H9 (cell line): ENCODE measurements around the gene ZSWIM4. TPM values are rescaled to one million over a fixed set of nuclear protein-coding genes. Genes with fewer than 3 reads are reported as not detected.

Source experiments
- DNase-seq: peaks from one replicate; pipeline ENCODE4 v3.0.0-alpha.2; 2017
- H2AFZ ChIP-seq: one replicate; pipeline ENCODE4 v1.6.1; 2013; ENCODE audit warnings: mild to moderate bottlenecking, low read length, control low read depth, moderate library complexity
- H2AK5ac ChIP-seq: 2 replicates; pipeline ENCODE4 v1.6.1; 2013; ENCODE audit warnings: low read length, control low read depth, mixed read lengths; ENCODE audit not compliant: insufficient read length
- H2BK120ac ChIP-seq: one replicate; pipeline ENCODE4 v1.6.1; 2013; ENCODE audit warnings: low read depth, mild to moderate bottlenecking, low read length, control low read depth, inconsistent platforms; ENCODE audit not compliant: poor library complexity, severe bottlenecking
- H2BK12ac ChIP-seq: 2 replicates; pipeline ENCODE4 v1.6.1; 2013; ENCODE audit warnings: low read length, control low read depth, mixed read lengths, low read depth; ENCODE audit not compliant: insufficient read length
- H2BK15ac ChIP-seq: 2 replicates; pipeline ENCODE4 v1.6.1; 2013; ENCODE audit warnings: low read depth, low read length, control low read depth
- H2BK20ac ChIP-seq: one replicate; pipeline ENCODE4 v1.6.1; 2013; ENCODE audit warnings: low read depth, mild to moderate bottlenecking, low read length, control low read depth, inconsistent platforms; ENCODE audit not compliant: poor library complexity, severe bottlenecking
- H2BK5ac ChIP-seq: 2 replicates; pipeline ENCODE4 v1.6.1; 2013; ENCODE audit warnings: low read length, control low read depth, mixed read lengths; ENCODE audit not compliant: insufficient read length
- H3K14ac ChIP-seq: 2 replicates; pipeline ENCODE4 v1.6.1; 2013; ENCODE audit warnings: low read length, control low read depth; ENCODE audit not compliant: insufficient read depth
- H3K18ac ChIP-seq: 2 replicates; pipeline ENCODE4 v1.6.1; 2013; ENCODE audit warnings: low read depth, mild to moderate bottlenecking, mixed read lengths, low read length, control low read depth; ENCODE audit not compliant: insufficient read length
- H3K23ac ChIP-seq: 2 replicates; pipeline ENCODE4 v1.6.1; 2013; ENCODE audit warnings: low read length, control low read depth, mixed read lengths, low read depth; ENCODE audit not compliant: insufficient read length
- H3K23me2 ChIP-seq: 2 replicates; pipeline ENCODE4 v1.6.1; 2013; ENCODE audit warnings: low read depth, mild to moderate bottlenecking, mixed read lengths, low read length, control low read depth; ENCODE audit not compliant: insufficient read length, poor library complexity, severe bottlenecking
- H3K27ac ChIP-seq: 2 replicates; pipeline ENCODE4 v1.5.1; 2013; ENCODE audit warnings: low read length, control low read depth, mixed read lengths, low read depth; ENCODE audit not compliant: insufficient read length
- H3K27me3 ChIP-seq: 2 replicates; pipeline ENCODE4 v1.6.1; 2013; ENCODE audit warnings: low read length, control low read depth, inconsistent platforms; ENCODE audit not compliant: insufficient read depth
- H3K4ac ChIP-seq: 2 replicates; pipeline ENCODE4 v1.6.1; 2013; ENCODE audit warnings: low read depth, mild to moderate bottlenecking, control low read depth, inconsistent platforms, low read length, moderate library complexity
- H3K4me1 ChIP-seq: 2 replicates; pipeline ENCODE4 v1.6.1; 2013; ENCODE audit warnings: low read length, control low read depth, inconsistent platforms; ENCODE audit not compliant: insufficient read depth
- H3K4me2 ChIP-seq: 2 replicates; pipeline ENCODE4 v1.6.1; 2013; ENCODE audit warnings: low read length, control low read depth, mixed read lengths; ENCODE audit not compliant: insufficient read length, insufficient read depth
- H3K56ac ChIP-seq: 2 replicates; pipeline ENCODE4 v1.6.1; 2013; ENCODE audit warnings: low read depth, mild to moderate bottlenecking, mixed read lengths, low read length, control low read depth; ENCODE audit not compliant: insufficient read length
- H3K79me1 ChIP-seq: 2 replicates; pipeline ENCODE4 v1.6.1; 2013; ENCODE audit warnings: low read depth, mild to moderate bottlenecking, moderate library complexity, low read length, control low read depth, inconsistent platforms; ENCODE audit not compliant: insufficient read depth, poor library complexity, severe bottlenecking
- H3K79me2 ChIP-seq: 2 replicates; pipeline ENCODE4 v1.6.1; 2013; ENCODE audit warnings: low read length, control low read depth, inconsistent platforms; ENCODE audit not compliant: insufficient read depth
- H3K9ac ChIP-seq: 2 replicates; pipeline ENCODE4 v1.6.1; 2013; ENCODE audit warnings: low read length, control low read depth, mixed read lengths; ENCODE audit not compliant: insufficient read length; ENCODE audit errors: extremely low read depth
- H3K9me3 ChIP-seq: one replicate; pipeline ENCODE4 v1.6.1; 2013; ENCODE audit warnings: low read depth, low read length, inconsistent platforms; ENCODE audit not compliant: control insufficient read depth
- H3T11ph ChIP-seq: one replicate; pipeline ENCODE4 v1.6.1; 2013; ENCODE audit warnings: mild to moderate bottlenecking, low read length, control low read depth, inconsistent platforms
- H4K20me1 ChIP-seq: one replicate; pipeline ENCODE4 v1.6.1; 2013; ENCODE audit not compliant: control insufficient read depth, insufficient read length, insufficient read depth
- H4K5ac ChIP-seq: 2 replicates; pipeline ENCODE4 v1.6.1; 2013; ENCODE audit warnings: low read depth, mild to moderate bottlenecking, mixed read lengths, low read length, control low read depth; ENCODE audit not compliant: insufficient read length
- H4K8ac ChIP-seq: replicated peaks from 2 replicates; pipeline ENCODE4 v1.6.1; 2013; ENCODE audit warnings: low read length, control low read depth, mixed read lengths, low read depth; ENCODE audit not compliant: insufficient read length
- H4K91ac ChIP-seq: 2 replicates; pipeline ENCODE4 v1.6.1; 2013; ENCODE audit warnings: low read depth, mild to moderate bottlenecking, moderate library complexity, mixed read lengths, low read length, control low read depth; ENCODE audit not compliant: insufficient read length
- H3K27ac Mint-ChIP-seq, 3 experiments: 2 replicates in 2 of 3; 3 replicates in 1 of 3; pipeline ENCODE4 v1.8.0; 2020 to 2021; ENCODE audit warnings: mixed read lengths in 3 of 3, mild to moderate bottlenecking in 1 of 3, moderate library complexity in 1 of 3
- H3K27me3 Mint-ChIP-seq: 2 replicates; pipeline ENCODE4 v1.8.0; 2021; ENCODE audit warnings: low read depth, mild to moderate bottlenecking, moderate library complexity, mixed read lengths
- H3K36me3 Mint-ChIP-seq, 3 experiments: 2 replicates in 2 of 3; 3 replicates in 1 of 3; pipeline ENCODE4 v1.8.0; 2020 to 2021; ENCODE audit warnings: low read depth in 3 of 3, mixed read lengths in 3 of 3; ENCODE audit not compliant: insufficient read depth in 1 of 3
- H3K4me1 Mint-ChIP-seq, 2 experiments: 2 replicates each; pipeline ENCODE4 v1.8.0; 2020; ENCODE audit warnings: mixed read lengths in 2 of 2
- H3K4me3 Mint-ChIP-seq, 2 experiments: 2 replicates in 1 of 2; 3 replicates in 1 of 2; pipeline ENCODE4 v1.8.0; 2020 to 2021; ENCODE audit warnings: mild to moderate bottlenecking in 2 of 2, mixed read lengths in 2 of 2, moderate library complexity in 1 of 2
- H3K9me3 Mint-ChIP-seq, 2 experiments: 2 replicates in 1 of 2; 3 replicates in 1 of 2; pipeline ENCODE4 v1.8.0; 2020; ENCODE audit warnings: mild to moderate bottlenecking in 2 of 2, mixed read lengths in 2 of 2, moderate library complexity in 1 of 2
- CTCF ChIP-seq: fragments of 200-600 bp; sonication (generic); conservative IDR thresholded peaks from 3 replicates; pipeline ENCODE4 v1.8.0; 2021; ENCODE audit warnings: antibody characterized with exemption, mild to moderate bottlenecking
- WGBS: extraction: QIAGEN DNeasy Blood & Tissue Kit; methylation state at CpG from one replicate; pipeline ENCODE4 v1.1.7; 2013; ENCODE audit warnings: missing lambda C conversion rate, low lambda C conversion rate, mixed read lengths; ENCODE audit not compliant: insufficient read length; ENCODE audit errors: extremely low coverage; 5-methylcytosine and 5-hydroxymethylcytosine counted together
- total RNA-seq: library from RNA; stranded (reverse); gene quantifications from 2 replicates; pipeline ENCODE4 v1.2.1, GENCODE V29; 2021

ZSWIM4 gene
- total RNA-seq, 1 experiment from 2014 or later = 50.7 TPM

DNA sequence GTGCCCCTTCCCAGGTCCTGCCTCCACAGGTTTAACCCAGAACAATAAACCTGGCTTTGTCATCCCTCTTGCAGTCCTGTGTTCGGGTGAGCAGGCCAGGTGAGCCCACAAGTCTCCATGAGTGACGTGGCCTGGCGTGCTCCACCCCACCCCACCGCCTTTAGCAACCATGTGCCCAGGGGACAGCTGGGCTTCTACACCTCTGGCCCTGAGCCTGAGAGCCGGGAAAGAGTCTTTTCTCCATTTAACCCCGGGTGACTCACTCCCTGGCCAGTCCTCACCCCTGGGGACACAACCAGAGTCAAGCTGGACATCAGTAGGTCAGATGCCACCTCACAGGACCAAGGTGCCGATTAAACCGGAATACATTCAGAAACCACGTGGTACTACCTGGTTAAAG is 16.8 kb upstream of the ZSWIM4 start:
- no peak overlapping the region for H3T11ph ChIP-seq
- no peak overlapping the region for H2BK15ac ChIP-seq
- H3K18ac ChIP-seq = no peak overlapping the region
- no peak overlapping the region for H3K9ac ChIP-seq
- no peaks in the 10 kb centered on the region for H3K9me3 ChIP-seq
- no peak overlapping the region for H4K91ac ChIP-seq
- H3K4ac ChIP-seq = no peak overlapping the region
- H3K4me3 Mint-ChIP-seq = no peak overlapping the region; a peak in 1 of 5 replicates
- peaks cover 13 to 15% of the 10 kb centered on the region in 2 experiments for H3K4me1 Mint-ChIP-seq
- H3K27me3 Mint-ChIP-seq = peaks cover 1% of the 10 kb centered on the region; the same call in 1 of the 2 replicates
- no peak for DNase-seq
- no peak overlapping the region for H3K27ac ChIP-seq
- H3K79me1 ChIP-seq = no peaks in the 10 kb centered on the region
- H3K9me3 Mint-ChIP-seq = no peaks in the 10 kb centered on the region; a peak in 1 of 5 replicates
- no peak overlapping the region for H2BK20ac ChIP-seq
- no peaks in the 10 kb centered on the region for H4K20me1 ChIP-seq
- H3K4me2 ChIP-seq = no peak overlapping the region
- no peak overlapping the region for H4K5ac ChIP-seq
- no CpG with 5 or more reads among the region's 9 CpGs for WGBS
- H3K14ac ChIP-seq = no peak overlapping the region
- H2BK120ac ChIP-seq = no peak overlapping the region
- no peak overlapping the region; a peak in 1 of 7 replicates for H3K27ac Mint-ChIP-seq
- H3K79me2 ChIP-seq = peaks cover 11% of the 10 kb centered on the region; the same call in 1 of the 2 replicates
- H4K8ac ChIP-seq = no peak overlapping the region
- H3K4me1 ChIP-seq = peaks cover 5% of the 10 kb centered on the region
- no peak overlapping the region for H3K23ac ChIP-seq
- TF ChIP-seq CTCF = no peak
- H2BK5ac ChIP-seq = no peak overlapping the region
- H3K36me3 Mint-ChIP-seq = peaks cover 35 to 48% (median 43%) of the 10 kb centered on the region in 3 experiments
- H2BK12ac ChIP-seq = no peak overlapping the region
- no peaks in the 10 kb centered on the region for H3K27me3 ChIP-seq
- no peak overlapping the region for H3K56ac ChIP-seq
- H2AK5ac ChIP-seq = no peak overlapping the region
- no peak overlapping the region for H2AFZ ChIP-seq
- no peaks in the 10 kb centered on the region for H3K23me2 ChIP-seq
